OCI-LY1 (cell line): ENCODE measurements around the gene URAD.

Experiments used
- H2AFZ ChIP-seq: fragments of 200-600 bp; sonication (generic), shearing (Covaris generic); 2 replicates; pipeline ENCODE4 v1.6.0; 2014; ENCODE audit warnings: antibody characterized with exemption, mild to moderate bottlenecking, low read length
- H3F3A ChIP-seq: fragments of 200-600 bp; sonication (generic), shearing (Covaris generic); 2 replicates; pipeline ENCODE4 v1.6.0; 2014; ENCODE audit warnings: mild to moderate bottlenecking, antibody characterized with exemption, low read length, moderate library complexity; ENCODE audit not compliant: insufficient read depth
- H3K27ac ChIP-seq: fragments of 200-600 bp; sonication (generic); 2 replicates; pipeline ENCODE4 v1.5.1; 2014; ENCODE audit warnings: low read length, mixed run types, mild to moderate bottlenecking, low read depth; ENCODE audit not compliant: poor library complexity, severe bottlenecking
- H3K27me3 ChIP-seq: fragments of 200-600 bp; sonication (generic); 2 replicates; pipeline ENCODE4 v1.6.0; 2014; ENCODE audit warnings: antibody characterized with exemption, mild to moderate bottlenecking, low read length, moderate library complexity; ENCODE audit not compliant: insufficient read depth
- H3K36me3 ChIP-seq: fragments of 200-600 bp; sonication (generic); 2 replicates; pipeline ENCODE4 v1.6.1; 2014; ENCODE audit warnings: mild to moderate bottlenecking, antibody characterized with exemption, low read length, moderate library complexity, mixed read lengths; ENCODE audit not compliant: insufficient read depth
- H3K4me1 ChIP-seq: fragments of 200-600 bp; sonication (generic); 2 replicates; pipeline ENCODE4 v1.5.1; 2014; ENCODE audit warnings: mild to moderate bottlenecking, low read length, moderate library complexity; ENCODE audit not compliant: insufficient read depth, severe bottlenecking
- H3K4me2 ChIP-seq: fragments of 200-600 bp; sonication (generic), shearing (Covaris generic); 2 replicates; pipeline ENCODE4 v1.6.1; 2014; ENCODE audit warnings: low read length
- H3K4me3 ChIP-seq: fragments of 200-600 bp; sonication (generic); 2 replicates; pipeline ENCODE4 v1.5.1; 2014; ENCODE audit warnings: low read length, low read depth, mild to moderate bottlenecking, mixed read lengths; ENCODE audit not compliant: poor library complexity, severe bottlenecking
- H3K79me2 ChIP-seq: fragments of 200-600 bp; shearing (Covaris generic); 2 replicates; pipeline ENCODE4 v1.6.1; 2016; ENCODE audit warnings: mixed run types, low read length, mixed read lengths; ENCODE audit not compliant: insufficient read depth
- H3K9ac ChIP-seq: fragments of 200-600 bp; sonication (generic), shearing (Covaris generic); 2 replicates; pipeline ENCODE4 v1.6.1; 2014; ENCODE audit warnings: mild to moderate bottlenecking, low read length, mixed read lengths
- H3K9me2 ChIP-seq: fragments of 200-600 bp; sonication (generic), shearing (Covaris generic); 2 replicates; pipeline ENCODE4 v1.6.1; 2014; ENCODE audit warnings: low read depth, mild to moderate bottlenecking, low read length, mixed read lengths
- H3K9me3 ChIP-seq: fragments of 200-600 bp; shearing (Covaris generic); 2 replicates; pipeline ENCODE4 v1.6.1; 2014; ENCODE audit warnings: low read length, mixed read lengths
- H4K20me1 ChIP-seq: fragments of 200-600 bp; sonication (generic), shearing (Covaris generic); 2 replicates; pipeline ENCODE4 v1.6.0; 2016; ENCODE audit warnings: mild to moderate bottlenecking, low read length; ENCODE audit not compliant: insufficient read depth
- EZH2 ChIP-seq: fragments of 200-600 bp; sonication (generic), shearing (Covaris generic); IDR thresholded peaks from 2 replicates; pipeline ENCODE4 v1.8.0; 2017; ENCODE audit warnings: borderline replicate concordance, mixed run types, mild to moderate bottlenecking, antibody characterized with exemption, low read length, moderate library complexity, mixed read lengths
- TF ChIP-seq, protein P1 (sequence below): fragments of 200-600 bp; sonication (generic), shearing (Covaris generic); IDR thresholded peaks from 2 replicates; pipeline ENCODE4 v1.5.1; 2017; ENCODE audit warnings: mild to moderate bottlenecking, antibody characterized with exemption, low read length, moderate library complexity, mixed read lengths

The URAD gene

DNA sequence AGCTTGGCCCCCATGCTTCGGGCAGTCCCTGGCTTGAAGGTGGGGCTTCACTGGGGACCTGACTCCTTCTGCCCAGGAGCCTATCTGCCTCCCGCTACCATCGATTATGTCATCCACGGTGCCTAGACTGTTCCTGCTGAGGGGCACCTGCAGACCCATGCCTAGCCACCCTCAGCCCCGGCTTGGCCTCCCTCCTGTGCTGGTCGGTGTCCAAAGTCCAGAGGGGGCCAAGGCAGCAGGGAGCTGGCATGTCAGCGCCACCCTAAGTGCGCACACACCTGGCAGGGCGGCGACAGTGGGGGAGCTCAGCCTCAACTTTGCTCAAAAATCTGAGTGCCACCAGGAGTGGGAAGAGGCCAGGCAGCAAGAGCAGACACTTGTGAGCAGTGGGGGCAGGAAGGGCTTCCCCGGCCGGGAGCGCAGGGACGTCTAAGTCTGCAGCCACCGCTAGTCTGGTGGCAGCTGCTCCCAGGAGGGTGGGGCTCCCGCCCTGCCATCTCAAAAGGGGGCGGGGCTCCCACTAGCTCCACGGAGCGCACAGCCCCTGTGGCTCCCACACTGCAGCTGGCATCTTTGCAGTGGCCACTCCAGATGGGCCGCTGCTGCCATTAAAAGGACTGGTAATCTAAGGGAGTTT, 13.5 kb upstream of the URAD start:
- H3K9me3 ChIP-seq: no peaks in the 10 kb centered on the region
- no peaks in the 10 kb centered on the region for H3K27me3 ChIP-seq
- no peak overlapping the region for H2AFZ ChIP-seq
- H3K4me3 ChIP-seq: no peak overlapping the region
- H3K79me2 ChIP-seq: no peaks in the 10 kb centered on the region
- H3K4me1 ChIP-seq: no peaks in the 10 kb centered on the region
- no peaks in the 10 kb centered on the region for H4K20me1 ChIP-seq
- no peaks in the 10 kb centered on the region for H3K36me3 ChIP-seq
- H3K4me2 ChIP-seq: no peak overlapping the region
- no peak overlapping the region for H3K27ac ChIP-seq
- H3K9me2 ChIP-seq: no peaks in the 10 kb centered on the region
- no peaks in the 10 kb centered on the region for H3F3A ChIP-seq
- TF ChIP-seq, protein P1, sequence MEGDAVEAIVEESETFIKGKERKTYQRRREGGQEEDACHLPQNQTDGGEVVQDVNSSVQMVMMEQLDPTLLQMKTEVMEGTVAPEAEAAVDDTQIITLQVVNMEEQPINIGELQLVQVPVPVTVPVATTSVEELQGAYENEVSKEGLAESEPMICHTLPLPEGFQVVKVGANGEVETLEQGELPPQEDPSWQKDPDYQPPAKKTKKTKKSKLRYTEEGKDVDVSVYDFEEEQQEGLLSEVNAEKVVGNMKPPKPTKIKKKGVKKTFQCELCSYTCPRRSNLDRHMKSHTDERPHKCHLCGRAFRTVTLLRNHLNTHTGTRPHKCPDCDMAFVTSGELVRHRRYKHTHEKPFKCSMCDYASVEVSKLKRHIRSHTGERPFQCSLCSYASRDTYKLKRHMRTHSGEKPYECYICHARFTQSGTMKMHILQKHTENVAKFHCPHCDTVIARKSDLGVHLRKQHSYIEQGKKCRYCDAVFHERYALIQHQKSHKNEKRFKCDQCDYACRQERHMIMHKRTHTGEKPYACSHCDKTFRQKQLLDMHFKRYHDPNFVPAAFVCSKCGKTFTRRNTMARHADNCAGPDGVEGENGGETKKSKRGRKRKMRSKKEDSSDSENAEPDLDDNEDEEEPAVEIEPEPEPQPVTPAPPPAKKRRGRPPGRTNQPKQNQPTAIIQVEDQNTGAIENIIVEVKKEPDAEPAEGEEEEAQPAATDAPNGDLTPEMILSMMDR: no peak
- H3K9ac ChIP-seq: no peak overlapping the region

DNA sequence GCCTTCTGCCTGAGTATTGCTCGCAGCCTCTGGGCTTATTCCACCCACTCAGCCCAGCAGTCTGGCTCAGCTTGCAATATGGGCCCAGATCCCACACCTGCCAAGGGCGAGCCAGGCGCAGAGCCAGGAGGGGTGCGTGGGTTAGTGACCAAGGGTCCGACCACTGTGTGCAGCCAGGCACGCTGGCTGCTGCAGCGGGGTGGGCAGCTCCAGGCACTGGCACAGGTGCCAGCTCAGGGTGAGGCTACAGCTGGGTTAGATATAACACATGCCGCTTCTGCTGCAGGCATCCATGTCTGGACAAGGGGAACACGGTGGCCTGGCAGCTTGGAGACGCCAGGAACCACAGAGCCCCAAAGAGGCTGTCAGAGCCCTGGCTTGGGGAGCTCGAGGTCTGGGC, 12.6 kb upstream of the URAD start:
- Histone ChIP-seq H3K4me3 (no peak overlapping the region), H2AFZ (no peak overlapping the region), H3K79me2 (no peaks in the 10 kb centered on the region), H3K27me3 (no peaks in the 10 kb centered on the region), H3K27ac (no peak overlapping the region), H3F3A (no peaks in the 10 kb centered on the region), H3K4me2 (no peak overlapping the region), H4K20me1 (no peaks in the 10 kb centered on the region), H3K36me3 (no peaks in the 10 kb centered on the region), H3K4me1 (no peaks in the 10 kb centered on the region), H3K9me2 (no peaks in the 10 kb centered on the region), H3K9ac (no peak overlapping the region), H3K9me3 (no peaks in the 10 kb centered on the region)
- TF ChIP-seq, protein P1: no peak
- no peak for TF ChIP-seq EZH2

DNA sequence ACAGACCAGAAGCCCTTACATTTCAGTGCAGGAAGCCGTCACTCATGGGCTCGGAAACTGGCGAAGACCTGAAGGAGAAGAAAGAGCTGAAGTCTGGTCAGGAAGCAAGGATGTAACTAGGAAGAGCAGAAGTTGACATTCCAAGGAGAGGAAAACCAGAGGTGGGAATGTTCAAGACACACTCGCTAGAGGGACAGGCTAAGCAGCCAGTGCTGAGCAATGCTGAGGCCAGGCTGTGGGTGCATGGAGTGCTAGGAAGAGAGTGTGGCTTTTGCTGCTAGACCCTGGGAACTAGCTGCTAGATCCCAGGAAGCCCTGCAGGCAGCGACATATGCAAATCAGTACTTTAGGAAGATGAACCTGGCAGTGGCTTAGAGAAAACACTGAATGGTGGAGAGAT, 12.1 kb upstream of the URAD start:
- H4K20me1 ChIP-seq: no peaks in the 10 kb centered on the region
- H3K9me2 ChIP-seq: no peaks in the 10 kb centered on the region
- H3K4me3 ChIP-seq: no peak overlapping the region
- no peaks in the 10 kb centered on the region for H3K27me3 ChIP-seq
- H3K27ac ChIP-seq: no peak overlapping the region
- no peaks in the 10 kb centered on the region for H3K4me1 ChIP-seq
- H2AFZ ChIP-seq: no peak overlapping the region
- H3K79me2 ChIP-seq: no peaks in the 10 kb centered on the region
- no peak overlapping the region for H3K9ac ChIP-seq
- H3K9me3 ChIP-seq: no peaks in the 10 kb centered on the region
- TF ChIP-seq, protein P1: no peak
- no peak overlapping the region for H3K4me2 ChIP-seq
- no peaks in the 10 kb centered on the region for H3K36me3 ChIP-seq
- no peaks in the 10 kb centered on the region for H3F3A ChIP-seq
